HG03575 (cell line): Measurements from ENCODE around the gene EEF1AKMT2.

Experiments used
- ATAC-seq: cut with Tn5 transposase; IDR thresholded peaks from one replicate; pipeline ENCODE4 v1.9.1; 2021; ENCODE audit not compliant: unreplicated experiment, insufficient number of reproducible peaks, low FRiP score; ENCODE audit errors: extremely low read depth

The EEF1AKMT2 gene

DNA sequence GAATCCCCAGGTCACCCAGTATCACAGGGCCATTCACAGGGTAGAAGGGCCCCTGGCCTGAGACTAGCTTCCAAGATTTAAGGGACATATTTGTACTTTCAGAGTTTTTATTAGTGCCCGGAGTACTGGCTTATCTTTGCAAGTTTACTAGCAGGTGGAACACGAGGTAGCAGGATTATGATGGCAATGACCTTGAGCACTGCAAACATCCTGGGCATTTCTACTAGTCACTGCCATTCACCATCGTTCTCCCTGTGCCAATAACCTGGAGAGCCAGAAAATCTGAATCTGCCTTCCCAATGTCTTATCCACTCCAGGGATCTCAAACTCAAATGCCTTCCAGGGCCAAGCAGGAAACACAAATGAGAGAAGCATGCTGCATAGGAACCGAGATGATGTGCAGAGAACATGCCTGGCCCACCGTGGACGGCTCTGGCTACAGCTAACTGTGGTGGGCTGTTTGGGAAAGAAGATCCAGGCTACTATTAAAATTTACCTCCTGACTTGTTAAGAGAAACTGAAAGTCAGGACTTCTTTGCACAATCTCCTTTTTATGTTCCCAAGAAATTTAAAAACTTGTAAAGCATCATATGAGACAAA, 64.2 kb downstream of the EEF1AKMT2 start:
- ATAC-seq: no peak

DNA sequence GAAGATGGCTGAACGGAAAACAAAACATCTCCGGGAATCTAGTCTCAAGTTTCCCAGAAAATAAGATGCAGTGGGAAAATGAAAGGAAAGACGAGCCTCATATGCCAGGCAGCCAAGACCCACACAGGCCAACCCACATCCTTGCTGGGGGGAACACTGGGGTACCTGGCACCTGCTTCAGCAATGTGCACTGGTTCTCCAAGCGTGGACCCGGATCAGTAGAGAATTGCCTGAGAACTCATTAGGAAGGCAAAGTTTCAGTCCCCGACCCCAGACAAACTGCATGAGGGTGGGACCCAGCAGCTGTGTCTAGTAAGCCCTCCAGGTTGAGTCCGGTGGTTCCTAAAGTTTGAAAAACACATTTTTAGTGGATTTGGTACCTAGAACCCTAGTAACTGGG, 65.9 kb downstream of the EEF1AKMT2 start:
- no peak for ATAC-seq

- ATAC-seq: no peak
Observed at GRCh38 chr10:124725171-124725631, 66.5 kb downstream of the EEF1AKMT2 start.

- no peak for ATAC-seq
Observed at GRCh38 chr10:124724279-124725027, 67.2 kb downstream of the EEF1AKMT2 start.

DNA sequence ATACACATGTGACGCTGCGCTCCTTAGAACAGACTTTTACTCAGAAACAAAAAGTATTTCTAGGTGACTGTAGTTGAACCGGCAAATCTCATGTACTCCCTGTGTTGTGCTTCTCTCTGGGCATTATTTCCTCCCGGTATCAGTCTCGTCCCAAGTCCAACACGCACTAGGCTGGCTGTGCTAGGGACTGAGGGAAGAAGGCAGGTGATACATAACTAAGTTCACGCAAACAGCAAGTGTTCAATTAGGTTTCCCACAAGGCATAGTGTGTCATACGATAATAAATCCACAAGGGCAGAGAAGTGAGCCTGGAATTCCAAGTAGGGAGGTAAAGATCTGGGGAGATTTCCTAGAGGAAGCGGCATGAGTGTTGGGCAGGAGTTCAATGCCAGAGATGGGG, 67.9 kb downstream of the EEF1AKMT2 start:
- ATAC-seq: no peak

DNA sequence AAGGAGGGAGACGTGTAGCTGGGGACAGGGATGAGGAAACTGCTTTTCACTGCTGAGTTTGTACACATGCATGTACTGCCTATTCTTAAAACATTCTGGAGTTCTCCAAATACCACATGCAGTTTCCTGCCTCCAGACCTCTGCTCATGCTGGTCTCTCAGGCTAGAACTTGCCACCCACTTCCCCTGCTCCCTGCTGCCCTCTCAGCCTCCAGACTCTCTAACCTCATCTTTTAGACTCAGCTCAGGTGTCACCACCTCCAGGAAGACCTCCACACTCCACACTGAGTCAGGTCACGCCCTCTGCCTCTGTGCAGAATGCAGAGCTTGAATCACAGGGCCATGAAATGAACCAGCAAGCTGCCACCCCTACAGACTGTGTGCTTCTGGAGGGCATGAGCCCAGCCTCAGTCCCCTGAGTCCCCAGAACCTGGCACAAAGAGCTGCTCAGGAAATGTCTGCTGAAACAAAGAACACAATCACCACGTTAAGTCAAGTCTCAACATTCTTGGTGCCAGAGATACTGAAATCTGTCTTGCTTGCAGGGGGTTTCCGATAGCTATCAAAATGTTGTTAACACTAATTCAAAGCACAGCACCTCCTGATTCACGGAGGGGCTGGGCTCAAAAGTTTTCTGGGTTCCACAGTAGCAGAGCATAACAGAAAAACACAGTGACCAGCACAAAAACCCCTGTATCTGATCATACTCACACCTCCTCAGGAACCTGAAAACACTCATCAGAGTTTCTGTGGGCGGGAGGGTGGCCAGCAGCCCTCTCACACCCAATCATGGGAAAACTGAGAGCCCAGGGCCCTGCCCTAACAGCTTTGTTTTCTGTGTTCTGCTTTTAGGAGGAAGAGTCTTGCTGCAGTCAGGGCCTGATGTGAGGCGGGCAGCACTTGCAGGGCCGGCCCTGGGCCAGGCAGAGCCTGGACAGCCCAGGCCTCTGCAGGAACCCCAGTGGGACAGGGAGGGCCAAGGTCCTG, 68.6 kb downstream of the EEF1AKMT2 start:
- ATAC-seq: peak; percentile 56

DNA sequence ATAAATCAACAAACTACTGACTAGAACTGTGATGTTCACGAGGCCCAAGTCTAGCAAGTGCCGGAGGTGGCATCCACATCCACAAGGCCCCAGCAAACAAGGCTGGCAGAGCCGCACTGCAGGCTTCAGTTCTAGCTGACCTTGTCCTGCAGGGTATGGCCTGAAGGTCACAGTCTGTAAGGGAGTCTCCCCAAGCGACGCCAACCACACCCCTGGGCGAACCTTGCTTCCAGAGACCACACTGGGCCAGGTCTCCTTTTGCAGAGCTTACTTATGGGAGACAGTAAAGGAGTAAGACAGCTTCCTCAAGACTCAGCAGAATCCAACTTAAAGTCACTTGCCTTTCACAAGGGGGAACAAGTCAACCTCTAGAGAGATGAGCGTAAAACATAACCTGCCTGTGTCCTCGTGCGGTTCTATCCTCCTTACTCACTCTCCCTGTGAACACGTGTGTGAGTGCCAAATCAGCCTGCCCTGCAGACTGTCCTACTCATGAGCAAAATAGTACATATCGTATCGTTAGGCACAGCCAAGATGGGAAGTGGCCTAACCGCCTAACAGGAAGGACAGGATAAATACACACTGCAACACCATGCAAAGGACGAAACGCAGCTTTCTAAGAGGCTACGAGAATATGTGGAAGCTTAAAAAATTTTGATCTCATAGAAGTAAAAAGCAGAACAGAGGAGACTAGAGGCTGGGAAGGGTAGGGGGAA, 70.2 kb downstream of the EEF1AKMT2 start:
- no peak for ATAC-seq

DNA sequence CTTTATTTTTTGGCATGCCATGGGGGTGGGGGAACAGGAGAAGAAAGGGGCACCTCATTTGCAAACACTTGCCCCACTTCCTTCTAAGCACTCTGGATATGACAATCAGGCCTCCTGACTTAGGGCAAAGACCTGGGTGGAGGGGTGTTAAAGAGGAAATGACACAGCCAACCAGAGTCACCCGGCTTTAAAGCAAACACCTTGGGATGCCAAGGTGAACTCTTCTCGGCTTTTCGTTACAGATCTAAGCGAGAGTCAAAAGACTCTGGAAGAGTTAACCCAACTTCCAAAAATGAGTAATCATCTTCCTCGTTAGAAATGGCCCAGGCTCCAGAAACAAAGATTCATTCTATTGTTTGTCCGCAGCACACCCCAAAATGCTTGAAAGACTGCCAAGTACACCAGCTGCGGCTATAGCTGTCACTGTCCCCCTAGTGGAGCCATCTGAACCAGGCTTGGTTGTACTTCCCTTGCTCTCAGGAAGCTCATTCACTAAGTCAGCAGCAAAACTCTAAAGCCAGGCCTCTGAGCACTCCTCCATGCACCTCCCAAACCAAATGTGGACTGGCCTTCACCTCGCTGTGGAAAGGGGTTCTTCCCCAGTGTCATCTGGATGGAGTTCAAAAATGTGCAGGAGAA, 72.4 kb downstream of the EEF1AKMT2 start:
- ATAC-seq: no peak

GRCh38 chr10:124717911-124718741, 73.6 kb downstream of the EEF1AKMT2 start:
- peak; percentile 61 for ATAC-seq

DNA sequence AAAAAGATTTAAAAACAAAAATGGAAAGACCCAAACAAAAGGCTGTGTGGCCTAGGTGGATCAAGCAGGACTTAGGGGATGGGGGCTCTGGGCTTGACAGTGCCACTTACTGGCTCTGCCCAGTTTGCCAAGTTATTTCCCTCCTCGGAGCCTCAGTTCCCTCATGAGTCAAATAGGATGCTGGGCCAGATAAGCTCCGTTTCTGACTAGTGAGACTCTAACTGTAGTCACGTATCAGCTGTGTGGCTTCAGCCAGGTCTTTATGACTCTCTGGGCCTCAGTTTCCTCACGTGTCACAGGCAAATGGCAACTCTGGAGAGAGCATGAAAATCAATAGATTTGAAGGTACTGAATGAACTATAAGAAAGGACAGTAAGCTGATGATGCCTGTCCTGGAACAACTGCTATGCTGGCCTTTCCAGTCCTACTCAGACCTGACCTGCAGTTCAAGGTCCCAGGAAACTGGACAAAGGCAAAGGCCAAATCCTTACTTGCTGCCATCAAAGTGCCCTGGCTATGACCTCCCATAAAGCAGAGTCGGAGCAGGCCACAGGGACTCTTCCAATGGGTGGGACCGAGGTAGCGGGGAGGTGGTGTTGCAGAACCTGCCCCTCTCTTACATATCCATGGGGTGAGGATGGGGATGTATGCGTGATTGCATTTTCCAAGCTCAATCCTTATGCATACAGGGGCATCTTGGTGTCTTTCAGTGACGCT, 74.5 kb downstream of the EEF1AKMT2 start:
- no peak for ATAC-seq

DNA sequence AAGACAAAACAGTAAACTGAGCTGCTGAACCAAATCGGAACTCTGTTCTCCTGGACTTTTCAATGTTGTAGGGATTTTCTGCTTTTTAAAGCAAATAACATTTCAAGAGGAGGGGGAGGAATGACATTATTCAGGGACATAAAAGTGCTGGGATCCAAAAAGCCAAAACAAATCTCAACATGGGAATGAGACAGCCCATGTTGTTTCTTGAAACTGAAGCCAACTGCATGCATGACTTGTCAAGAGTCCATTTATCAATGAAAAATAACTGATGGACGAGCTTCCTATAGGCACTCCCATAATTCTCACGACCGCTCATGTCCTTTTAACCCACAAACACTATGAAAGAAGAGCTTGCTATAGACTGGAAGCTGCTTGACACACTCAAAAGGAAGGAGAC, 75.3 kb downstream of the EEF1AKMT2 start:
- ATAC-seq: no peak

GRCh38 chr10:124715439-124715838, 76.2 kb downstream of the EEF1AKMT2 start:
- ATAC-seq: no peak

GRCh38 chr10:124713679-124714255, 77.9 kb downstream of the EEF1AKMT2 start:
- ATAC-seq: no peak

- ATAC-seq: no peak
Observed at GRCh38 chr10:124712704-124713407, 78.8 kb downstream of the EEF1AKMT2 start.

DNA sequence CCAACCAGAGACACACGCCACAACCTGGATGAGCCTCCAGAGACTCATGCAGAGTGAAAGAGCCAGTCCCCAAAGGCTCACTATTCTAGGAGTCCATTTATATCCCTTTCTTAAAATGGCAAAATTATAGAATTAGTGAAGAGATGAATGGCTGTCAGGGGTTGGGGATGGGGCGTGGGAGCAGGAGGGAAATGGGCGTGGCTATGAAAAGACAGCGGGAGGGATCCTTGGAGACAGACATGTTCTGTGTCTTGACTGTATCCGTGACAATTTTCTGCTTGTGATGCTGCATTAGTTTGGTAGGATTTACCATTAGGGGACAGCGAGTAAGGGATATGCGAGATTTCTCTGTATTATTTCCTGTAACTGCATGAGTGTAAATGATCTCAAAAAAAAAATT, 80.5 kb downstream of the EEF1AKMT2 start:
- ATAC-seq: no peak

- no peak for ATAC-seq
Observed at GRCh38 chr10:124710266-124710881, 81.3 kb downstream of the EEF1AKMT2 start.
